CD14-positive monocyte (primary cell): ENCODE data around the gene CABP7. TPM values are rescaled to one million over a fixed set of nuclear protein-coding genes. Genes with fewer than 3 reads are reported as not detected.

Source experiments
- DNase-seq, 3 donors: peaks; one replicate each; pipeline ENCODE4 v3.0.0-alpha.2; 2011 to 2022
- H2AFZ ChIP-seq: 2 replicates; pipeline ENCODE4 v1.6.0; 2012; ENCODE audit warnings: mild to moderate bottlenecking, low read depth, low read length, inconsistent platforms; ENCODE audit not compliant: insufficient read depth, poor library complexity, severe bottlenecking
- H3K27ac ChIP-seq, 2 donors: 1 replicate in 1 of 2; 2 replicates in 1 of 2; pipeline ENCODE4 v1.5.1; 2012 to 2013; ENCODE audit warnings: low read length in 2 of 2, control low read depth in 1 of 2, inconsistent platforms in 1 of 2, low read depth in 1 of 2, mild to moderate bottlenecking in 1 of 2
- H3K27me3 ChIP-seq, 2 donors: one replicate each; pipeline versions ENCODE4 v1.6.0 to v1.6.1; 2011 to 2013; ENCODE audit warnings: low read length in 2 of 2; ENCODE audit not compliant: control insufficient read depth in 2 of 2, insufficient read depth in 2 of 2
- H3K36me3 ChIP-seq, 2 donors: replicated peaks in 1 of 2; 1 replicate in 1 of 2; 2 replicates in 1 of 2; pipeline versions ENCODE4 v1.5.1 to v1.6.1; 2012 to 2013; ENCODE audit warnings: low read length in 2 of 2, control low read depth in 1 of 2, inconsistent platforms in 1 of 2, mild to moderate bottlenecking in 1 of 2; ENCODE audit not compliant: insufficient read depth in 2 of 2, control insufficient read depth in 1 of 2
- H3K4me1 ChIP-seq, 2 donors: 1 replicate in 1 of 2; 2 replicates in 1 of 2; pipeline versions ENCODE4 v1.5.1 to v1.6.1; 2012 to 2013; ENCODE audit warnings: low read length in 2 of 2, control low read depth in 1 of 2, inconsistent platforms in 1 of 2, mild to moderate bottlenecking in 1 of 2, moderate library complexity in 1 of 2; ENCODE audit not compliant: insufficient read depth in 2 of 2, control insufficient read depth in 1 of 2
- H3K4me2 ChIP-seq: replicated peaks from 2 replicates; pipeline ENCODE3; 2012; ENCODE audit warnings: low read length, moderate library complexity, mild to moderate bottlenecking; ENCODE audit not compliant: poor library complexity, severe bottlenecking; ENCODE audit errors: extremely low read depth
- H3K4me3 ChIP-seq, 3 experiments: fragments of 200-600 bp in 1 of 3; sonication (generic) in 1 of 3; replicated peaks in 1 of 3; 1 replicate in 2 of 3; 2 replicates in 1 of 3; pipeline ENCODE4 v1.5.1; 2011 to 2013; ENCODE audit warnings: low read length in 3 of 3, mild to moderate bottlenecking in 3 of 3, control low read depth in 2 of 3, low read depth in 2 of 3, inconsistent platforms in 1 of 3, moderate library complexity in 1 of 3
- H3K79me2 ChIP-seq: 2 replicates; pipeline ENCODE4 v1.6.0; 2012; ENCODE audit warnings: mild to moderate bottlenecking, control low read depth, inconsistent platforms, low read length, moderate library complexity; ENCODE audit not compliant: insufficient read depth
- H3K9ac ChIP-seq: 2 replicates; pipeline ENCODE4 v1.6.0; 2017; ENCODE audit warnings: low read length, mild to moderate bottlenecking; ENCODE audit not compliant: insufficient read depth, poor library complexity, severe bottlenecking
- H3K9me3 ChIP-seq, 2 donors: replicated peaks in 1 of 2; 1 replicate in 1 of 2; 2 replicates in 1 of 2; pipeline versions ENCODE4 v1.5.1 to v1.6.1; 2012 to 2013; ENCODE audit warnings: low read length in 2 of 2, control low read depth in 1 of 2; ENCODE audit not compliant: control insufficient read depth in 1 of 2, insufficient read depth in 1 of 2
- H4K20me1 ChIP-seq: 2 replicates; pipeline ENCODE4 v1.6.0; 2012; ENCODE audit warnings: mild to moderate bottlenecking, low read length, control low read depth, moderate library complexity; ENCODE audit not compliant: insufficient read depth
- H3K27ac Mint-ChIP-seq, 7 donors: one replicate each; pipeline ENCODE4 v1.8.0; 2020; ENCODE audit warnings: mild to moderate bottlenecking in 7 of 7, mixed read lengths in 7 of 7, moderate library complexity in 6 of 7, inconsistent platforms in 2 of 7
- H3K27me3 Mint-ChIP-seq, 3 donors: one replicate each; pipeline ENCODE4 v1.8.0; 2021 to 2022; ENCODE audit warnings: low read depth in 3 of 3, mild to moderate bottlenecking in 3 of 3, mixed read lengths in 3 of 3, moderate library complexity in 3 of 3, inconsistent platforms in 1 of 3
- H3K36me3 Mint-ChIP-seq, 2 donors: one replicate each; pipeline ENCODE4 v1.8.0; 2020; ENCODE audit warnings: mixed read lengths in 2 of 2, inconsistent platforms in 1 of 2, mild to moderate bottlenecking in 1 of 2
- H3K4me1 Mint-ChIP-seq: one replicate; pipeline ENCODE4 v1.8.0; 2020; ENCODE audit warnings: mild to moderate bottlenecking, mixed read lengths
- H3K4me3 Mint-ChIP-seq, 2 donors: one replicate each; pipeline ENCODE4 v1.8.0; 2020; ENCODE audit warnings: mild to moderate bottlenecking in 2 of 2, mixed read lengths in 2 of 2, moderate library complexity in 1 of 2
- H3K9me3 Mint-ChIP-seq, 7 donors: one replicate each; pipeline ENCODE4 v1.8.0; 2020 to 2022; ENCODE audit warnings: mixed read lengths in 7 of 7, mild to moderate bottlenecking in 6 of 7, moderate library complexity in 6 of 7, inconsistent platforms in 2 of 7
- WGBS: methylation state at CpG from one replicate; pipeline ENCODE4 v1.1.5; 2013; ENCODE audit warnings: missing lambda C conversion rate; ENCODE audit not compliant: insufficient coverage; 5-methylcytosine and 5-hydroxymethylcytosine counted together
- intact Hi-C, 2 donors: fragments of 100-400 bp; cut with micrococcal nuclease; formaldehyde crosslinking; loops; one replicate each; pipeline versions ENCODE4 v1.15.0 to v1.15.1; 2023
- polyA plus RNA-seq, 3 donors: library from polyadenylated mRNA; depleted of rRNA in 1 of 3; unstranded in 2 of 3; stranded (reverse) in 1 of 3; fragments of 300-500 nt in 2 of 3; fragments of >200 nt in 1 of 3; fragmentation: Illumina TruSeq in 2 of 3; gene quantifications; 1 replicate in 2 of 3; 2 replicates in 1 of 3; pipeline ENCODE4 v1.2.3, GENCODE V29; 2012 to 2021
- TF ChIP-seq, protein P1 (sequence below): fragments of 200-600 bp; IDR thresholded peaks from one replicate; pipeline ENCODE4 v1.8.0; 2022; ENCODE audit warnings: antibody characterized with exemption, mild to moderate bottlenecking

CABP7 gene
- polyA plus RNA-seq, 3 donors, result 0.11 to 0.14 TPM; not detected in 1

GRCh38 chr22:29684244-29684643 is 35.6 kb upstream of the CABP7 start:
- H3K4me2 ChIP-seq, result no peak overlapping the region
- no peak overlapping the region for H3K4me3 ChIP-seq
- H3K79me2 ChIP-seq, result no peaks in the 10 kb centered on the region
- Mint-ChIP-seq H3K9me3 (no peaks in the 10 kb centered on the region), H3K4me1 (no peaks in the 10 kb centered on the region), H3K4me3 (no peak overlapping the region), H3K27me3 (no peaks in the 10 kb centered on the region), H3K27ac (no peak overlapping the region), H3K36me3 (peaks cover 73 to 93% of the 10 kb centered on the region in 2 donors)
- H3K4me1 ChIP-seq, result no peaks in the 10 kb centered on the region
- TF ChIP-seq, protein P1, sequence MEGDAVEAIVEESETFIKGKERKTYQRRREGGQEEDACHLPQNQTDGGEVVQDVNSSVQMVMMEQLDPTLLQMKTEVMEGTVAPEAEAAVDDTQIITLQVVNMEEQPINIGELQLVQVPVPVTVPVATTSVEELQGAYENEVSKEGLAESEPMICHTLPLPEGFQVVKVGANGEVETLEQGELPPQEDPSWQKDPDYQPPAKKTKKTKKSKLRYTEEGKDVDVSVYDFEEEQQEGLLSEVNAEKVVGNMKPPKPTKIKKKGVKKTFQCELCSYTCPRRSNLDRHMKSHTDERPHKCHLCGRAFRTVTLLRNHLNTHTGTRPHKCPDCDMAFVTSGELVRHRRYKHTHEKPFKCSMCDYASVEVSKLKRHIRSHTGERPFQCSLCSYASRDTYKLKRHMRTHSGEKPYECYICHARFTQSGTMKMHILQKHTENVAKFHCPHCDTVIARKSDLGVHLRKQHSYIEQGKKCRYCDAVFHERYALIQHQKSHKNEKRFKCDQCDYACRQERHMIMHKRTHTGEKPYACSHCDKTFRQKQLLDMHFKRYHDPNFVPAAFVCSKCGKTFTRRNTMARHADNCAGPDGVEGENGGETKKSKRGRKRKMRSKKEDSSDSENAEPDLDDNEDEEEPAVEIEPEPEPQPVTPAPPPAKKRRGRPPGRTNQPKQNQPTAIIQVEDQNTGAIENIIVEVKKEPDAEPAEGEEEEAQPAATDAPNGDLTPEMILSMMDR, result no peak
- no peaks in the 10 kb centered on the region for H4K20me1 ChIP-seq
- H3K27ac ChIP-seq, result no peak overlapping the region
- intact Hi-C loops, result no loop called here
- no peak overlapping the region for H2AFZ ChIP-seq
- no peaks in the 10 kb centered on the region for H3K27me3 ChIP-seq
- 96% methylated on average over 4 of the region's 4 CpGs for WGBS
- H3K9ac ChIP-seq, result no peak overlapping the region
- H3K9me3 ChIP-seq, result no peaks in the 10 kb centered on the region
- no peak for DNase-seq
- H3K36me3 ChIP-seq, result peaks cover 69 to 93% of the 10 kb centered on the region in 2 donors

DNA sequence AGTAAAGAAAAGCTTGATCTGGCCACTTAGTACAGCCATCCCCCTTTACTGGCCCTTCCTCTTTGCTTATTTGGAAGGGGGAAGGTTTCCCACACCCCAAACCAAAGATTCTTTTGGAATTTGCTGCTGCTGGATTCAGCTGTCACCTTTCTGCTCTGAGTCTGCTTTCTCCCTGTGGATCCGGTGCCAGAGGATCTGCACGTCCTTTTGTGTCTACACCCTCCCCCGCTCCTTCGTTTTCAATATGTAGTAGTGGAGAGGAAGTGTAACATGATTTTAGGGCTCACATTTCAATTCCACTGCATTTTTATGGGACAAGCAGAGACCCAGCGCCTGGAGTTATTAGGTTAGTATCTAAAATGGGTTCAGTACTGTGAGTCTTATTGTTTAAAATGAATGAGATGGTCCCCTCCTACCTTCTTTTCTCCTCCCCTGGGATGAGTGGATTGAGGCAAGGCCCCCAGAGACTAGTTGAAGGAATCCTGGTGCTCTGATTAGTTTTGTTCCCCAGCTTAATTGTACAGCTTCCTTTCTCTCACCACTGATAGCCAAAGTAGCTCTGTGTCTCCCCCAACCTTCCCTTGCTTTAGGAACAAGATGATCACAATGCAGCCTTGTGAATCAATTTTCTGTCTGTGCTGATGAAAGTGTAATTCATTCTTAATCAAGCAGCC is 30.5 kb upstream of the CABP7 start:
- Histone ChIP-seq H3K36me3 (peaks cover 60 to 85% of the 10 kb centered on the region in 2 donors), H3K27me3 (no peaks in the 10 kb centered on the region), H4K20me1 (no peaks in the 10 kb centered on the region), H2AFZ (no peak overlapping the region), H3K4me3 (no peak overlapping the region), H3K4me1 (no peaks in the 10 kb centered on the region), H3K9me3 (no peaks in the 10 kb centered on the region), H3K4me2 (no peak overlapping the region), H3K9ac (no peak overlapping the region), H3K79me2 (no peaks in the 10 kb centered on the region), H3K27ac (no peak overlapping the region)
- Mint-ChIP-seq H3K4me1 (no peaks in the 10 kb centered on the region), H3K36me3 (peaks cover 65 to 76% of the 10 kb centered on the region in 2 donors), H3K4me3 (no peak overlapping the region), H3K9me3 (no peaks in the 10 kb centered on the region), H3K27ac (no peak overlapping the region), H3K27me3 (peaks cover 0 to 1% (median 1%) of the 10 kb centered on the region in 3 donors)
- TF ChIP-seq, protein P1, result no peak
- DNase-seq, result no peak
- intact Hi-C loops, result no loop called here
- WGBS, result no CpG with 5 or more reads among the region's 5 CpGs
